CD4-positive, alpha-beta T cell treated with Interleukin-6 at 100 ng/mL for 8 hours (primary cell): ENCODE data around the gene RORC.

Experiments
- DNase-seq: peaks from one replicate; pipeline ENCODE4 v3.0.0-alpha.2; 2020; ENCODE audit warnings: mixed read lengths, low spot score

Gene RORC

GRCh38 chr1:151847867-151848596 lies 16.4 kb upstream of the RORC start:
- no peak for DNase-seq

GRCh38 chr1:151846686-151847237 lies 15.2 kb upstream of the RORC start:
- no peak for DNase-seq

GRCh38 chr1:151846062-151846568 lies 14.5 kb upstream of the RORC start:
- no peak for DNase-seq

GRCh38 chr1:151843398-151843797 lies 11.8 kb upstream of the RORC start:
- DNase-seq, result no peak

GRCh38 chr1:151841141-151841540 lies 9.5 kb upstream of the RORC start:
- DNase-seq, result no peak

- no peak for DNase-seq
These were observed 8.8 kb upstream of the RORC start for GRCh38 chr1:151840421-151840820.

- DNase-seq, result peak; percentile 71
These were observed 8.1 kb upstream of the RORC start, which contains the start of gene C2CD4D for GRCh38 chr1:151839457-151840403. TSS of gene C2CD4D (minus strand) at chr1:151839820. CDS start at chr1:151838989, 831 bp downstream.

- no peak for DNase-seq
These were observed 7.4 kb upstream of the RORC start for GRCh38 chr1:151839082-151839412.

GRCh38 chr1:151838222-151839081 lies 6.8 kb upstream of the RORC start:
- DNase-seq, result no peak

GRCh38 chr1:151837884-151838221 lies 6.3 kb upstream of the RORC start:
- no peak for DNase-seq

- DNase-seq, result peak; percentile 45
These were observed 5.6 kb upstream of the RORC start for GRCh38 chr1:151837197-151837596.

- no peak for DNase-seq
These were observed 4.0 kb upstream of the RORC start for GRCh38 chr1:151835596-151835995.

- DNase-seq, result no peak
These were observed 2.6 kb upstream of the RORC start for GRCh38 chr1:151834239-151834638.

- no peak for DNase-seq
These were observed 1.7 kb upstream of the RORC start for GRCh38 chr1:151833172-151833900.

GRCh38 chr1:151832318-151832980 lies 847 bp upstream of the RORC start:
- no peak for DNase-seq

GRCh38 chr1:151831256-151831591 lies 378 bp downstream of the RORC start:
- no peak for DNase-seq

- DNase-seq, result no peak
These were observed 1.5 kb downstream of the RORC start for GRCh38 chr1:151830055-151830454.

GRCh38 chr1:151829352-151830046 lies 2.1 kb downstream of the RORC start:
- DNase-seq, result no peak

GRCh38 chr1:151828921-151829320 lies 2.7 kb downstream of the RORC start:
- no peak for DNase-seq

- DNase-seq, result no peak
These were observed 3.7 kb downstream of the RORC start for GRCh38 chr1:151827853-151828252.
